HepG2 (cell line): ENCODE results near the gene HAGH. TPM values are rescaled to one million over a fixed set of nuclear protein-coding genes. Genes with fewer than 3 reads are reported as not detected.

Experiments used
- ATF2 ChIP-seq: sonication (generic); formaldehyde crosslinking; IDR thresholded peaks from 2 replicates; pipeline ENCODE4 v1.4.0; 2020; ENCODE audit warnings: missing genetic modification reagents
- CCDC6 ChIP-seq: sonication (generic); formaldehyde crosslinking; IDR thresholded peaks from 2 replicates; pipeline ENCODE4 v1.8.1; 2022; ENCODE audit warnings: mild to moderate bottlenecking, missing genetic modification reagents, moderate library complexity
- ELF3 ChIP-seq: IDR thresholded peaks from 2 replicates; pipeline ENCODE4 v1.6.1; 2016; ENCODE audit warnings: missing genetic modification reagents, missing compliant biosample characterization
- GATA4 ChIP-seq: sonication (generic); IDR thresholded peaks from 2 replicates; pipeline ENCODE4 v1.6.1; 2016; ENCODE audit warnings: antibody characterized with exemption, low read depth, borderline replicate concordance
- IRF2 ChIP-seq: IDR thresholded peaks from 2 replicates; pipeline ENCODE4 v1.6.1; 2018; ENCODE audit warnings: missing genetic modification reagents, missing compliant biosample characterization
- KLF16 ChIP-seq, 2 experiments: sonication (generic) in 1 of 2; formaldehyde crosslinking in 1 of 2; IDR thresholded peaks; 2 replicates each; pipeline versions ENCODE4 v1.6.1 to v1.8.0; 2016 to 2023; ENCODE audit warnings: missing genetic modification reagents in 2 of 2, missing compliant biosample characterization in 1 of 2
- MAFF ChIP-seq: IDR thresholded peaks from 2 replicates; pipeline ENCODE4 v1.6.1; 2011; ENCODE audit warnings: low read depth, low read length, improper control_type of control experiment
- MAX ChIP-seq: IDR thresholded peaks from 2 replicates; pipeline ENCODE4 v1.6.1; 2012; ENCODE audit warnings: inconsistent platforms
- MEF2D ChIP-seq: sonication (generic); formaldehyde crosslinking; IDR thresholded peaks from 2 replicates; pipeline ENCODE4 v1.5.1; 2020; ENCODE audit warnings: mild to moderate bottlenecking, missing genetic modification reagents
- MYNN ChIP-seq: sonication (generic); formaldehyde crosslinking; IDR thresholded peaks from 2 replicates; pipeline ENCODE4 v1.4.0; 2020; ENCODE audit warnings: mild to moderate bottlenecking, low read depth, missing genetic modification reagents
- NFATC3 ChIP-seq: sonication (generic); formaldehyde crosslinking; IDR thresholded peaks from 2 replicates; pipeline ENCODE4 v1.5.1; 2020; ENCODE audit warnings: mild to moderate bottlenecking, missing genetic modification reagents
- NFKBIZ ChIP-seq: IDR thresholded peaks from 2 replicates; pipeline ENCODE4 v1.6.1; 2018; ENCODE audit warnings: missing genetic modification reagents, missing compliant biosample characterization
- NFYC ChIP-seq: IDR thresholded peaks from 2 replicates; pipeline ENCODE4 v1.6.1; 2016; ENCODE audit warnings: missing genetic modification reagents, missing compliant biosample characterization
- NR3C1 ChIP-seq: sonication (generic); formaldehyde crosslinking; IDR thresholded peaks from 2 replicates; pipeline ENCODE4 v1.4.0; 2020; ENCODE audit warnings: missing genetic modification reagents
- REST ChIP-seq, 2 experiments: IDR thresholded peaks; 2 replicates each; pipeline ENCODE4 v1.6.1; 2011 to 2012; ENCODE audit warnings: low read length in 2 of 2, borderline replicate concordance in 1 of 2, low read depth in 1 of 2, mild to moderate bottlenecking in 1 of 2, moderate library complexity in 1 of 2
- SMC3 ChIP-seq: IDR thresholded peaks from 2 replicates; pipeline ENCODE4 v1.6.1; 2011; ENCODE audit warnings: low read length, improper control_type of control experiment
- THAP11 ChIP-seq: IDR thresholded peaks from 2 replicates; pipeline ENCODE4 v1.6.1; 2016; ENCODE audit warnings: missing biosample characterization, missing genetic modification reagents
- TOPORS ChIP-seq: sonication (generic); formaldehyde crosslinking; IDR thresholded peaks from 2 replicates; pipeline ENCODE4 v1.8.0; 2023; ENCODE audit warnings: mild to moderate bottlenecking, missing genetic modification reagents
- U2AF2 ChIP-seq: fragments of 200-400 bp; formaldehyde crosslinking; IDR thresholded peaks from 2 replicates; pipeline ENCODE4 v1.6.1; 2017; ENCODE audit warnings: low read depth, mild to moderate bottlenecking, low read length
- ZBTB38 ChIP-seq: sonication (generic); formaldehyde crosslinking; IDR thresholded peaks from 2 replicates; pipeline ENCODE4 v1.5.1; 2020; ENCODE audit warnings: mild to moderate bottlenecking, missing genetic modification reagents
- ZFP91 ChIP-seq: sonication (generic); formaldehyde crosslinking; IDR thresholded peaks from 2 replicates; pipeline ENCODE4 v1.9.0; 2022; ENCODE audit warnings: missing genetic modification reagents, mild to moderate bottlenecking, borderline replicate concordance
- ZNF33B ChIP-seq: sonication (generic); formaldehyde crosslinking; IDR thresholded peaks from 2 replicates; pipeline ENCODE4 v1.5.1; 2020; ENCODE audit warnings: mild to moderate bottlenecking, missing genetic modification reagents
- ZNF629 ChIP-seq: sonication (generic); formaldehyde crosslinking; conservative IDR thresholded peaks from 2 replicates; pipeline ENCODE4 v1.5.0; 2020; ENCODE audit warnings: missing genetic modification reagents
- ZNF670 ChIP-seq: sonication (generic); formaldehyde crosslinking; IDR thresholded peaks from 2 replicates; pipeline ENCODE4 v1.8.0; 2022; ENCODE audit warnings: mild to moderate bottlenecking, missing genetic modification reagents, borderline replicate concordance
- ZSCAN25 ChIP-seq: sonication (generic); formaldehyde crosslinking; IDR thresholded peaks from 2 replicates; pipeline ENCODE4 v1.8.0; 2022; ENCODE audit warnings: mild to moderate bottlenecking, missing genetic modification reagents
- polyA plus RNA-seq, 8 experiments: library from polyadenylated mRNA; depleted of rRNA in 3 of 8; stranded (reverse) in 7 of 8; unstranded in 1 of 8; fragments of >200 nt; fragmentation: Illumina TruSeq in 4 of 8; extraction: Trizol in 4 of 8; gene quantifications; 2 replicates each; pipeline versions ENCODE4 v1.2.1 to v1.2.3, GENCODE V29; 2011 to 2016; ENCODE audit warnings: low read depth in 4 of 8, missing spikeins in 1 of 8, mixed read lengths in 1 of 8; ENCODE audit not compliant: insufficient read depth in 1 of 8
- total RNA-seq, 5 experiments: library from RNA; depleted of rRNA; stranded (reverse); fragments of >200 nt; fragmentation: Illumina TruSeq; extraction: Trizol; gene quantifications; 2 replicates each; pipeline ENCODE4 v1.2.3, GENCODE V29; 2016; ENCODE audit warnings: low read depth in 1 of 5

Gene HAGH
- total and polyA plus RNA-seq, 2 of the 13 experiments (the other 11 are each of a cell fraction or from before 2014, with no cell fraction given) = 70.4 to 95.4 TPM

- no peak for TF ChIP-seq CCDC6 (CRISPR knock-in tag)
- TF ChIP-seq NFATC3 (CRISPR knock-in tag) = no peak
- no peak for TF ChIP-seq NFKBIZ (CRISPR knock-in tag)
- TF ChIP-seq ZNF629 (CRISPR knock-in tag) = no peak
- TF ChIP-seq KLF16 (CRISPR knock-in tag; IDR thresholded peaks at IDR 0.05) = peak in 1 of 2 experiments; percentile 39; a peak in 1 of 4 replicates
- TF ChIP-seq MAFF = no peak
- TF ChIP-seq TOPORS = no peak
- no peak for TF ChIP-seq U2AF2
- TF ChIP-seq ELF3 (CRISPR knock-in tag) = no peak
- TF ChIP-seq REST (IDR thresholded peaks at IDR 0.05; ENCODE audit: borderline replicate concordance in 1 of 2, low read depth in 1 of 2, low read length in 2 of 2) = no peak
- TF ChIP-seq SMC3 = peak; percentile 62; the same call in 1 of the 2 replicates
- no peak for TF ChIP-seq ZNF670 (CRISPR knock-in tag)
- TF ChIP-seq ZBTB38 (CRISPR knock-in tag) = peak; percentile 56; the same call in 1 of the 2 replicates
- peak; percentile 41; the same call in 1 of the 2 replicates for TF ChIP-seq ATF2 (CRISPR knock-in tag)
- TF ChIP-seq GATA4 = no peak
- TF ChIP-seq ZSCAN25 (CRISPR knock-in tag) = 0 out of 2 replicates have a peak, but pooled peaks have one; percentile 29
- 0 out of 2 replicates have a peak, but pooled peaks have one; percentile 13 for TF ChIP-seq NFYC (CRISPR knock-in tag)
- peak; percentile 78 for TF ChIP-seq MAX
- TF ChIP-seq ZFP91 (CRISPR knock-in tag) = peak; percentile 23; the same call in 1 of the 2 replicates
- TF ChIP-seq IRF2 (CRISPR knock-in tag) = peak; percentile 38; the same call in 1 of the 2 replicates
- no peak for TF ChIP-seq MEF2D (CRISPR knock-in tag)
- TF ChIP-seq NR3C1 (CRISPR knock-in tag) = no peak
- no peak for TF ChIP-seq MYNN (CRISPR knock-in tag)
- TF ChIP-seq THAP11 (CRISPR knock-in tag) = peak; percentile 20; the same call in 1 of the 2 replicates
- TF ChIP-seq ZNF33B (CRISPR knock-in tag) = no peak
Measured at GRCh38 chr16:1812732-1813163, 13.9 kb downstream of the HAGH start (continued).
